ENCODE measurements around the gene HK1. TPM values are rescaled to one million over a fixed set of nuclear protein-coding genes. Genes with fewer than 3 reads are reported as not detected.

The HK1 gene
- total and polyA plus RNA-seq, 4 donors = 53.9 to 144 (median 126) TPM

GRCh38 chr10:69416695-69417094 lies 138.4 kb downstream of the HK1 start, which contains the start of gene TACR2:
Gene TACR2 (minus strand): TSS chr10:69416918. CDS start chr10:69416323, 595 bp downstream.
- H3K4me3 ChIP-seq (ENCODE audit: low read depth, low read length) = no peak within 1 kb of the TSS
- peaks cover 26% of the 10 kb centered on the region for H3K4me1 ChIP-seq (ENCODE audit: control insufficient read depth, insufficient read depth, low read length)
- WGBS (ENCODE audit: insufficient coverage) = 69% methylated on average over 9 of the region's 10 CpGs
- H3K36me3 ChIP-seq (ENCODE audit: control insufficient read depth, insufficient read depth, low read length) = no peaks in the 10 kb centered on the region
- no peak within 1 kb of the TSS for H3K27ac ChIP-seq (ENCODE audit: low read depth, low read length)
- no peak for DNase-seq (ENCODE audit: low read depth in 4 of 6, low spot score in 6 of 6)
- H3K9me3 ChIP-seq (ENCODE audit: control insufficient read depth, insufficient read depth, low read length) = no peaks in the 10 kb centered on the region
- H3K27me3 ChIP-seq (ENCODE audit: control insufficient read depth, insufficient read depth, low read length) = no peaks in the 10 kb centered on the region

GRCh38 chr10:69417542-69417941 lies 139.2 kb downstream of the HK1 start:
- no peaks in the 10 kb centered on the region for H3K36me3 ChIP-seq (ENCODE audit: control insufficient read depth, insufficient read depth, low read length)
- no peak overlapping the region for H3K4me3 ChIP-seq (ENCODE audit: low read depth, low read length)
- no peaks in the 10 kb centered on the region for H3K27me3 ChIP-seq (ENCODE audit: control insufficient read depth, insufficient read depth, low read length)
- no peak for DNase-seq (ENCODE audit: low read depth in 4 of 6, low spot score in 6 of 6)
- peaks cover 26% of the 10 kb centered on the region for H3K4me1 ChIP-seq (ENCODE audit: control insufficient read depth, insufficient read depth, low read length)
- WGBS (ENCODE audit: insufficient coverage) = 82% methylated on average over 10 of the region's 11 CpGs
- no peaks in the 10 kb centered on the region for H3K9me3 ChIP-seq (ENCODE audit: control insufficient read depth, insufficient read depth, low read length)
- no peak overlapping the region for H3K27ac ChIP-seq (ENCODE audit: low read depth, low read length)

GRCh38 chr10:69418052-69418752 lies 139.9 kb downstream of the HK1 start:
- no peak for DNase-seq (ENCODE audit: low read depth in 4 of 6, low spot score in 6 of 6)
- H3K4me3 ChIP-seq (ENCODE audit: low read depth, low read length) = no peak overlapping the region
- 61% methylated on average over 5 of the region's 8 CpGs for WGBS (ENCODE audit: insufficient coverage)
- no peaks in the 10 kb centered on the region for H3K36me3 ChIP-seq (ENCODE audit: control insufficient read depth, insufficient read depth, low read length)
- H3K27ac ChIP-seq (ENCODE audit: low read depth, low read length) = no peak overlapping the region
- no peaks in the 10 kb centered on the region for H3K9me3 ChIP-seq (ENCODE audit: control insufficient read depth, insufficient read depth, low read length)
- peaks cover 23% of the 10 kb centered on the region for H3K4me1 ChIP-seq (ENCODE audit: control insufficient read depth, insufficient read depth, low read length)
- no peaks in the 10 kb centered on the region for H3K27me3 ChIP-seq (ENCODE audit: control insufficient read depth, insufficient read depth, low read length)

GRCh38 chr10:69419096-69419743 lies 140.9 kb downstream of the HK1 start:
- Histone ChIP-seq H3K4me3 (ENCODE audit: low read depth, low read length) (no peak overlapping the region), H3K36me3 (ENCODE audit: control insufficient read depth, insufficient read depth, low read length) (no peaks in the 10 kb centered on the region), H3K27ac (ENCODE audit: low read depth, low read length) (no peak overlapping the region), H3K4me1 (ENCODE audit: control insufficient read depth, insufficient read depth, low read length) (peaks cover 20% of the 10 kb centered on the region), H3K9me3 (ENCODE audit: control insufficient read depth, insufficient read depth, low read length) (no peaks in the 10 kb centered on the region), H3K27me3 (ENCODE audit: control insufficient read depth, insufficient read depth, low read length) (no peaks in the 10 kb centered on the region)
- no peak for DNase-seq (ENCODE audit: low read depth in 4 of 6, low spot score in 6 of 6)
- 92% methylated on average over 18 of the region's 18 CpGs for WGBS (ENCODE audit: insufficient coverage)

- no peak overlapping the region for H3K27ac ChIP-seq (ENCODE audit: low read depth, low read length)
- H3K4me3 ChIP-seq (ENCODE audit: low read depth, low read length) = no peak overlapping the region
- 90% methylated on average over 10 of the region's 11 CpGs for WGBS (ENCODE audit: insufficient coverage)
- DNase-seq (ENCODE audit: low read depth in 4 of 6, low spot score in 6 of 6) = no peak
- H3K9me3 ChIP-seq (ENCODE audit: control insufficient read depth, insufficient read depth, low read length) = no peaks in the 10 kb centered on the region
- peaks cover 20% of the 10 kb centered on the region for H3K4me1 ChIP-seq (ENCODE audit: control insufficient read depth, insufficient read depth, low read length)
- no peaks in the 10 kb centered on the region for H3K36me3 ChIP-seq (ENCODE audit: control insufficient read depth, insufficient read depth, low read length)
- no peaks in the 10 kb centered on the region for H3K27me3 ChIP-seq (ENCODE audit: control insufficient read depth, insufficient read depth, low read length)
These were observed 141.4 kb downstream of the HK1 start for GRCh38 chr10:69419744-69420126.

GRCh38 chr10:69421611-69422308 lies 143.5 kb downstream of the HK1 start:
- no peak overlapping the region for H3K27ac ChIP-seq (ENCODE audit: low read depth, low read length)
- WGBS (ENCODE audit: insufficient coverage) = 82% methylated on average over 12 of the region's 13 CpGs
- no peaks in the 10 kb centered on the region for H3K36me3 ChIP-seq (ENCODE audit: control insufficient read depth, insufficient read depth, low read length)
- H3K27me3 ChIP-seq (ENCODE audit: control insufficient read depth, insufficient read depth, low read length) = no peaks in the 10 kb centered on the region
- H3K4me3 ChIP-seq (ENCODE audit: low read depth, low read length) = no peak overlapping the region
- peaks cover 18% of the 10 kb centered on the region for H3K4me1 ChIP-seq (ENCODE audit: control insufficient read depth, insufficient read depth, low read length)
- H3K9me3 ChIP-seq (ENCODE audit: control insufficient read depth, insufficient read depth, low read length) = no peaks in the 10 kb centered on the region
- DNase-seq (ENCODE audit: low read depth in 4 of 6, low spot score in 6 of 6) = no peak

GRCh38 chr10:69422676-69423075 lies 144.4 kb downstream of the HK1 start:
- Histone ChIP-seq H3K4me3 (ENCODE audit: low read depth, low read length) (no peak overlapping the region), H3K4me1 (ENCODE audit: control insufficient read depth, insufficient read depth, low read length) (peaks cover 9% of the 10 kb centered on the region), H3K27me3 (ENCODE audit: control insufficient read depth, insufficient read depth, low read length) (no peaks in the 10 kb centered on the region), H3K9me3 (ENCODE audit: control insufficient read depth, insufficient read depth, low read length) (no peaks in the 10 kb centered on the region), H3K36me3 (ENCODE audit: control insufficient read depth, insufficient read depth, low read length) (no peaks in the 10 kb centered on the region), H3K27ac (ENCODE audit: low read depth, low read length) (no peak overlapping the region)
- no peak for DNase-seq (ENCODE audit: low read depth in 4 of 6, low spot score in 6 of 6)
- WGBS (ENCODE audit: insufficient coverage) = 69% methylated on average over 1 of the region's 4 CpGs

- no peaks in the 10 kb centered on the region for H3K9me3 ChIP-seq (ENCODE audit: control insufficient read depth, insufficient read depth, low read length)
- H3K27me3 ChIP-seq (ENCODE audit: control insufficient read depth, insufficient read depth, low read length) = no peaks in the 10 kb centered on the region
- H3K4me3 ChIP-seq (ENCODE audit: low read depth, low read length) = no peak overlapping the region
- no peak overlapping the region for H3K27ac ChIP-seq (ENCODE audit: low read depth, low read length)
- no CpG with 5 or more reads among the region's 2 CpGs for WGBS (ENCODE audit: insufficient coverage)
- no peak for DNase-seq (ENCODE audit: low read depth in 4 of 6, low spot score in 6 of 6)
- H3K36me3 ChIP-seq (ENCODE audit: control insufficient read depth, insufficient read depth, low read length) = no peaks in the 10 kb centered on the region
- H3K4me1 ChIP-seq (ENCODE audit: control insufficient read depth, insufficient read depth, low read length) = no peaks in the 10 kb centered on the region
These were observed 146.7 kb downstream of the HK1 start for GRCh38 chr10:69425041-69425440.

GRCh38 chr10:69425511-69426298 lies 147.4 kb downstream of the HK1 start:
- H3K4me3 ChIP-seq (ENCODE audit: low read depth, low read length) = no peak overlapping the region
- no peaks in the 10 kb centered on the region for H3K4me1 ChIP-seq (ENCODE audit: control insufficient read depth, insufficient read depth, low read length)
- H3K36me3 ChIP-seq (ENCODE audit: control insufficient read depth, insufficient read depth, low read length) = no peaks in the 10 kb centered on the region
- no peak for DNase-seq (ENCODE audit: low read depth in 4 of 6, low spot score in 6 of 6)
- no peaks in the 10 kb centered on the region for H3K27me3 ChIP-seq (ENCODE audit: control insufficient read depth, insufficient read depth, low read length)
- H3K27ac ChIP-seq (ENCODE audit: low read depth, low read length) = no peak overlapping the region
- WGBS (ENCODE audit: insufficient coverage) = 92% methylated on average over 2 of the region's 5 CpGs
- H3K9me3 ChIP-seq (ENCODE audit: control insufficient read depth, insufficient read depth, low read length) = no peaks in the 10 kb centered on the region
